ENCODE measurements around the gene CYP11A1. TPM values are rescaled to one million over a fixed set of nuclear protein-coding genes. Genes with fewer than 3 reads are reported as not detected.

Gene CYP11A1
- total and polyA plus RNA-seq, 10 of the 15 experiments (the other 5 are each of a cell fraction or from before 2014, with no cell fraction given), result 0.11 to 1.2 (median 0.23) TPM; not detected in 5

DNA sequence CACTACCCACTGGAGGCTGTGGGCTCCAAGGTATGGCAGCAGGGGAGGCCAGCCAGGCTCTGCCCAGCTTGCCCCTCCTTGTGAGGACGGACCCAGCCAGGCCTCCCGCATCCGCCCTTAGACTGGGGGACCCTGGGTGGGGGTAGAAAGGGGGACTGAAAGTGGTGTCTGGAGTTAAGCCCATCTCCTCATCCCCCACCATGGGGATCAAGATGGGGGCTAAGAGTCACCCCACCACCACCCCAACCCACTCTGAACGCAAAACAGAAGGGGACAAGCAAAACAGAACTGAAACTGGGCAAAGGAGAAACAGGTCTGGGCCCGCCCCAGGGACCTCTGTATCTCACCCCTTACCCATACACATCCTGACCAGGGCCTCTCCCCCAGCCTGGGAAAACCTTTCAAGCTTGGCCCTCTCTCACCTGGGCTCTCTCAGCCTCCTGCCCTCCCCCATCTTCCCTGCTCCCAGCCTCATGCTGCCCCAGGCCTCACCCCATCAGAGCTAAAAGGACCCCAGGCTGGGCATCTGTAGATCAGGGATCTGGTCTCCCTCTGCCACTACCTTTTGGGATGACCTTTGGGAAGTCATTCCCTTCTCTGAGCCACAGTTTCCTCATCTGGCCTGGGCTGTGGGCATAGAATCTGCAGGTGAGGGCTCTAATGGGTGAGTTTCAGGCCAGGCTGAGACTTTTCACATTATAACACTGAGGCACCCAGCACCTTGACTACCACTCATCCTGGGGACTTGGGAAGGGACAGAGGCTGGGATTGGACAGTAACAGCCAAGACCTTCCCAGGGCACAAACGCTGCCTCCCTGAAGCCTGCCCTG lies 30.0 kb upstream of the CYP11A1 start (continued):
- TF ChIP-seq, protein P1, sequence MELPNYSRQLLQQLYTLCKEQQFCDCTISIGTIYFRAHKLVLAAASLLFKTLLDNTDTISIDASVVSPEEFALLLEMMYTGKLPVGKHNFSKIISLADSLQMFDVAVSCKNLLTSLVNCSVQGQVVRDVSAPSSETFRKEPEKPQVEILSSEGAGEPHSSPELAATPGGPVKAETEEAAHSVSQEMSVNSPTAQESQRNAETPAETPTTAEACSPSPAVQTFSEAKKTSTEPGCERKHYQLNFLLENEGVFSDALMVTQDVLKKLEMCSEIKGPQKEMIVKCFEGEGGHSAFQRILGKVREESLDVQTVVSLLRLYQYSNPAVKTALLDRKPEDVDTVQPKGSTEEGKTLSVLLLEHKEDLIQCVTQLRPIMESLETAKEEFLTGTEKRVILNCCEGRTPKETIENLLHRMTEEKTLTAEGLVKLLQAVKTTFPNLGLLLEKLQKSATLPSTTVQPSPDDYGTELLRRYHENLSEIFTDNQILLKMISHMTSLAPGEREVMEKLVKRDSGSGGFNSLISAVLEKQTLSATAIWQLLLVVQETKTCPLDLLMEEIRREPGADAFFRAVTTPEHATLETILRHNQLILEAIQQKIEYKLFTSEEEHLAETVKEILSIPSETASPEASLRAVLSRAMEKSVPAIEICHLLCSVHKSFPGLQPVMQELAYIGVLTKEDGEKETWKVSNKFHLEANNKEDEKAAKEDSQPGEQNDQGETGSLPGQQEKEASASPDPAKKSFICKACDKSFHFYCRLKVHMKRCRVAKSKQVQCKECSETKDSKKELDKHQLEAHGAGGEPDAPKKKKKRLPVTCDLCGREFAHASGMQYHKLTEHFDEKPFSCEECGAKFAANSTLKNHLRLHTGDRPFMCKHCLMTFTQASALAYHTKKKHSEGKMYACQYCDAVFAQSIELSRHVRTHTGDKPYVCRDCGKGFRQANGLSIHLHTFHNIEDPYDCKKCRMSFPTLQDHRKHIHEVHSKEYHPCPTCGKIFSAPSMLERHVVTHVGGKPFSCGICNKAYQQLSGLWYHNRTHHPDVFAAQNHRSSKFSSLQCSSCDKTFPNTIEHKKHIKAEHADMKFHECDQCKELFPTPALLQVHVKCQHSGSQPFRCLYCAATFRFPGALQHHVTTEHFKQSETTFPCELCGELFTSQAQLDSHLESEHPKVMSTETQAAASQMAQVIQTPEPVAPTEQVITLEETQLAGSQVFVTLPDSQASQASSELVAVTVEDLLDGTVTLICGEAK (IDR thresholded peaks at IDR 0.05; ENCODE audit: borderline replicate concordance), result no peak
- TF ChIP-seq CBFB (IDR thresholded peaks at IDR 0.05; ENCODE audit: low read depth) (peak; percentile 43; the same call in 1 of the 2 replicates), KDM1A (IDR thresholded peaks at IDR 0.05; ENCODE audit: borderline replicate concordance) (no peak), CHD2 (IDR thresholded peaks at IDR 0.05; ENCODE audit: borderline replicate concordance, low read depth, low read length) (peak; percentile 70; the same call in 1 of the 2 replicates), MYC (IDR thresholded peaks at IDR 0.05; ENCODE audit: insufficient read depth, insufficient read length, insufficient replicate concordance, low read length, severe bottlenecking) (no peak)
- TF ChIP-seq, protein P2, sequence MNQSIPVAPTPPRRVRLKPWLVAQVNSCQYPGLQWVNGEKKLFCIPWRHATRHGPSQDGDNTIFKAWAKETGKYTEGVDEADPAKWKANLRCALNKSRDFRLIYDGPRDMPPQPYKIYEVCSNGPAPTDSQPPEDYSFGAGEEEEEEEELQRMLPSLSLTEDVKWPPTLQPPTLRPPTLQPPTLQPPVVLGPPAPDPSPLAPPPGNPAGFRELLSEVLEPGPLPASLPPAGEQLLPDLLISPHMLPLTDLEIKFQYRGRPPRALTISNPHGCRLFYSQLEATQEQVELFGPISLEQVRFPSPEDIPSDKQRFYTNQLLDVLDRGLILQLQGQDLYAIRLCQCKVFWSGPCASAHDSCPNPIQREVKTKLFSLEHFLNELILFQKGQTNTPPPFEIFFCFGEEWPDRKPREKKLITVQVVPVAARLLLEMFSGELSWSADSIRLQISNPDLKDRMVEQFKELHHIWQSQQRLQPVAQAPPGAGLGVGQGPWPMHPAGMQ (IDR thresholded peaks at IDR 0.05; ENCODE audit: borderline replicate concordance), result no peak
